Hepatocyte (in vitro differentiated cells): ENCODE measurements around the gene RRAS.

Source experiments
- EZH2 ChIP-seq: fragments of 200-600 bp; sonication (generic); IDR thresholded peaks from 2 replicates; pipeline ENCODE4 v1.6.1; 2016; ENCODE audit warnings: antibody characterized with exemption, mild to moderate bottlenecking, borderline replicate concordance
- EZH2phosphoT487 ChIP-seq: fragments of 200-600 bp; sonication (generic); IDR thresholded peaks from one replicate; pipeline ENCODE4 v1.6.1; 2018; ENCODE audit warnings: antibody characterized with exemption, mild to moderate bottlenecking, low read depth, moderate library complexity; ENCODE audit not compliant: unreplicated experiment, severe bottlenecking
- TF ChIP-seq, protein P1 (sequence below): fragments of 200-600 bp; sonication (generic); IDR thresholded peaks from 2 replicates; pipeline ENCODE4 v1.5.1; 2016; ENCODE audit warnings: antibody characterized with exemption, mild to moderate bottlenecking; ENCODE audit not compliant: poor library complexity

DNA sequence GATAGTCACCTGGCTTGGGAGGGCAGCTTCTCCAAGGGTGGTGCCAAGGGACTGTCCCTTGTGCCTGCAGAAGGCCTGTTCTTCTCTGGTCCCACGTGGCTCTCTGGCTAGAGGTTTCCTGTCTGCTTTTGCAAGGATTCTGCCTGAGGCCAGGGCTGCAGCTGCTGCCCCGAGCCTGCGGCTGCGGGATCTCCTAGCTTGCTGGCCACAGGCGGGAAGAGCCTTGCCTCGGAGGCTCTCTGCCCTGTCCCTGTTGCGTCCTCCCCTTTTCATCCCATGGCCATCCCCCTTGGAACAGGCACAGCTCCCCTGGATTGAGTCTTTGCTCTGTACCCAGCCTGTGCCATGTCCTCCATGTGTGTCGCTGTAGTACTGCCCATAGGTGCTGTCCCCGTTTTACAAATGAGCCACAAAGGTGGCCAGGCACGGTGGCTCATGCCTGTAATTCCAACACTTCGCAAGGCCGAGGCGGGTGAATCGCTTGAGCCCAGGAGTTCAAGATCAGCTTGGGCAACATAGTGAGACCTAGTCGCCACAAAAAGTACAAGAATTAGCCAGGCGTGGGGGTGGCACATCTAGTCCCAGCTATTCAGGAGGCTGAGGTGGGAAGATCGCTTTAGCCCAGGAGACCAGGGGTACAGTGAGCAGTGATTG lies 16.6 kb upstream of the RRAS start:
- TF ChIP-seq EZH2 (no peak), EZH2phosphoT487 (no peak)
- TF ChIP-seq, protein P1, sequence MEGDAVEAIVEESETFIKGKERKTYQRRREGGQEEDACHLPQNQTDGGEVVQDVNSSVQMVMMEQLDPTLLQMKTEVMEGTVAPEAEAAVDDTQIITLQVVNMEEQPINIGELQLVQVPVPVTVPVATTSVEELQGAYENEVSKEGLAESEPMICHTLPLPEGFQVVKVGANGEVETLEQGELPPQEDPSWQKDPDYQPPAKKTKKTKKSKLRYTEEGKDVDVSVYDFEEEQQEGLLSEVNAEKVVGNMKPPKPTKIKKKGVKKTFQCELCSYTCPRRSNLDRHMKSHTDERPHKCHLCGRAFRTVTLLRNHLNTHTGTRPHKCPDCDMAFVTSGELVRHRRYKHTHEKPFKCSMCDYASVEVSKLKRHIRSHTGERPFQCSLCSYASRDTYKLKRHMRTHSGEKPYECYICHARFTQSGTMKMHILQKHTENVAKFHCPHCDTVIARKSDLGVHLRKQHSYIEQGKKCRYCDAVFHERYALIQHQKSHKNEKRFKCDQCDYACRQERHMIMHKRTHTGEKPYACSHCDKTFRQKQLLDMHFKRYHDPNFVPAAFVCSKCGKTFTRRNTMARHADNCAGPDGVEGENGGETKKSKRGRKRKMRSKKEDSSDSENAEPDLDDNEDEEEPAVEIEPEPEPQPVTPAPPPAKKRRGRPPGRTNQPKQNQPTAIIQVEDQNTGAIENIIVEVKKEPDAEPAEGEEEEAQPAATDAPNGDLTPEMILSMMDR = no peak
